K562 (cell line): ENCODE data around the gene ZNHIT3.

Source experiments
- CEBPB ChIP-seq: fragments of 450-650 bp; IDR thresholded peaks from 2 replicates; pipeline ENCODE4 v1.6.1; 2016; ENCODE audit warnings: missing genetic modification characterization, missing compliant biosample characterization
- EP300 ChIP-seq: IDR thresholded peaks from 2 replicates; pipeline ENCODE4 v1.6.1; 2012; ENCODE audit warnings: low read length, improper control_type of control experiment
- HDAC1 ChIP-seq, 2 experiments: fragments of 450-650 bp; IDR thresholded peaks; 2 replicates each; pipeline ENCODE4 v1.6.1; 2016 to 2017; ENCODE audit warnings: inconsistent platforms in 1 of 2, mild to moderate bottlenecking in 1 of 2, moderate library complexity in 1 of 2
- HDGF ChIP-seq: fragments of 450-650 bp; IDR thresholded peaks from 2 replicates; pipeline ENCODE4 v1.6.1; 2016
- KAT7 ChIP-seq: sonication (generic); formaldehyde crosslinking; IDR thresholded peaks from 2 replicates; pipeline ENCODE4 v1.8.0; 2022; ENCODE audit warnings: missing genetic modification reagents, mild to moderate bottlenecking, borderline replicate concordance
- MED1 ChIP-seq: sonication (generic); formaldehyde crosslinking; IDR thresholded peaks from 2 replicates; pipeline ENCODE4 v1.8.1; 2023; ENCODE audit warnings: missing genetic modification reagents, borderline replicate concordance
- SMC3 ChIP-seq: conservative IDR thresholded peaks from 2 replicates; pipeline ENCODE4 v1.6.1; 2011; ENCODE audit warnings: low read depth, low read length, improper control_type of control experiment; ENCODE audit not compliant: insufficient read depth
- ZBTB49 ChIP-seq: sonication (generic); formaldehyde crosslinking; IDR thresholded peaks from 2 replicates; pipeline ENCODE4 v1.8.0; 2022; ENCODE audit warnings: missing genetic modification reagents, mild to moderate bottlenecking, borderline replicate concordance
- ZNF431 ChIP-seq: sonication (generic); formaldehyde crosslinking; IDR thresholded peaks from 2 replicates; pipeline ENCODE4 v1.8.0; 2022; ENCODE audit warnings: mild to moderate bottlenecking, missing genetic modification reagents
- ZNF644 ChIP-seq: fragments of 200-800 bp; sonication (Bioruptor generic); IDR thresholded peaks from 2 replicates; pipeline ENCODE4 v1.6.1; 2016; ENCODE audit warnings: low read depth, missing genetic modification characterization, missing compliant biosample characterization
- TF ChIP-seq, protein P1 (sequence below), 2 experiments: fragments of 450-650 bp in 1 of 2; sonication (generic) in 1 of 2; formaldehyde crosslinking in 1 of 2; IDR thresholded peaks in 1 of 2; conservative IDR thresholded peaks in 1 of 2; 2 replicates each; pipeline versions ENCODE4 v1.6.1 to v1.8.1; 2016 to 2023; ENCODE audit warnings: mild to moderate bottlenecking in 2 of 2, moderate library complexity in 2 of 2, inconsistent platforms in 1 of 2, missing genetic modification reagents in 1 of 2
- TF ChIP-seq, protein P2 (sequence below), 3 experiments: IDR thresholded peaks in 2 of 3; conservative IDR thresholded peaks in 1 of 3; 2 replicates each; pipeline ENCODE4 v1.5.1; 2011 to 2012; ENCODE audit warnings: low read length in 3 of 3, mild to moderate bottlenecking in 3 of 3, control low read depth in 2 of 3, improper control_type of control experiment in 1 of 3, inconsistent platforms in 1 of 3, low read depth in 1 of 3, mixed read lengths in 1 of 3, moderate library complexity in 1 of 3; ENCODE audit not compliant: insufficient read depth in 2 of 3

DNA sequence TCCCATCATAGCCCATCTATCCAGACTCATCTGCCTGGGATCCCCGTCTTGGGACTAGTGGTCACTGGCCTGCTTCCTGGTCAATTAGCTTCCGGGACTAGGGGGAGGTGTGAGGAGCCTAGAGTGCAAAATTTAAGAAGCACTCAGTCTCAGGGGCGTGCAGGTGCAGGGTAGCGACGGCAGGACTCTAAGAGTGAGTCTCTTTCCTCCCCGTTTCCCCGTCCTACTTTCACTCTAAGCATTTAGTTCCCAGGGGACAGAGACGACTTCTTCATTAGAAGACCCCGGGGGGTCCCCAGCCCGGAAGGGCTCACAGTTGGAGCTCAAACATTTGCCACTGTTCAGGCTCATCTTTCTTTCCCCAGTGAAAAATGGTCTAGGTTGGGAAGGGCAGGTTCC, 677 bp upstream of the ZNHIT3 start:
- TF ChIP-seq EP300 (no peak), SMC3 (no peak), ZNF644 (tag) (no peak), HDGF (no peak), MED1 (CRISPR knock-in tag) (no peak), ZBTB49 (CRISPR knock-in tag) (no peak), KAT7 (CRISPR knock-in tag) (no peak), HDAC1 (IDR thresholded peaks at IDR 0.05) (no peak), CEBPB (tag) (no peak), ZNF431 (CRISPR knock-in tag) (no peak)
- TF ChIP-seq, protein P1, sequence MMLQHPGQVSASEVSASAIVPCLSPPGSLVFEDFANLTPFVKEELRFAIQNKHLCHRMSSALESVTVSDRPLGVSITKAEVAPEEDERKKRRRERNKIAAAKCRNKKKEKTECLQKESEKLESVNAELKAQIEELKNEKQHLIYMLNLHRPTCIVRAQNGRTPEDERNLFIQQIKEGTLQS (IDR thresholded peaks at IDR 0.05): no peak
- TF ChIP-seq, protein P1 (CRISPR knock-in tag; conservative IDR thresholded peaks at IDR 0.05): no peak
- TF ChIP-seq, protein P2, sequence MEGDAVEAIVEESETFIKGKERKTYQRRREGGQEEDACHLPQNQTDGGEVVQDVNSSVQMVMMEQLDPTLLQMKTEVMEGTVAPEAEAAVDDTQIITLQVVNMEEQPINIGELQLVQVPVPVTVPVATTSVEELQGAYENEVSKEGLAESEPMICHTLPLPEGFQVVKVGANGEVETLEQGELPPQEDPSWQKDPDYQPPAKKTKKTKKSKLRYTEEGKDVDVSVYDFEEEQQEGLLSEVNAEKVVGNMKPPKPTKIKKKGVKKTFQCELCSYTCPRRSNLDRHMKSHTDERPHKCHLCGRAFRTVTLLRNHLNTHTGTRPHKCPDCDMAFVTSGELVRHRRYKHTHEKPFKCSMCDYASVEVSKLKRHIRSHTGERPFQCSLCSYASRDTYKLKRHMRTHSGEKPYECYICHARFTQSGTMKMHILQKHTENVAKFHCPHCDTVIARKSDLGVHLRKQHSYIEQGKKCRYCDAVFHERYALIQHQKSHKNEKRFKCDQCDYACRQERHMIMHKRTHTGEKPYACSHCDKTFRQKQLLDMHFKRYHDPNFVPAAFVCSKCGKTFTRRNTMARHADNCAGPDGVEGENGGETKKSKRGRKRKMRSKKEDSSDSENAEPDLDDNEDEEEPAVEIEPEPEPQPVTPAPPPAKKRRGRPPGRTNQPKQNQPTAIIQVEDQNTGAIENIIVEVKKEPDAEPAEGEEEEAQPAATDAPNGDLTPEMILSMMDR (IDR thresholded peaks at IDR 0.05 in 2 of 3, conservative IDR thresholded peaks at IDR 0.05 in 1 of 3; ENCODE audit: insufficient read depth in 2 of 3, low read depth in 1 of 3, low read length in 3 of 3): no peak
